ENCODE results near the gene BIN1. TPM values are rescaled to one million over a fixed set of nuclear protein-coding genes. Genes with fewer than 3 reads are reported as not detected.

Gene BIN1
- total RNA-seq, 2 donors from 2014 or later = 24.9 to 30.1 TPM

DNA sequence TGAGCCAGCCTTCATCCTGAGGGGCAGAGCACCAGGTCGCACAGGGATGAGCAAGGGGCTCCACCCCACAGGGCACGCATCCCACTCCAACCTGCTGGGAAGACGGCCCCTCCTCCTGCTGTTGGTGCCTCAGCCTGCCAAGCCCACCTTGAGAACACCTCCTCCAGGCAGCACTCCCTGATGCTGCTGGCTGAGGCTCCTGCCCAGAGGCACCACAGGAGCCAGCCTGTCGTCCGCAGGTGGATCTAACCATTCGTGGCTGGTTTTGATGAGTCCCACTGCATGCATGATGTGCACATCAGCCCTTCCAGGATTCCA is 58.4 kb downstream of the BIN1 start:
- DNase-seq (ENCODE audit: low spot score) (no peak), ATAC-seq (ENCODE audit: insufficient number of reproducible peaks, low FRiP score, low read depth) (no peak)
- Histone ChIP-seq H3K27ac (no peak overlapping the region), H3K9me3 (no peaks in the 10 kb centered on the region), H3K36me3 (no peaks in the 10 kb centered on the region), H3K27me3 (replicated peaks; ENCODE audit: insufficient read depth) (no peaks in the 10 kb centered on the region), H3K4me3 (no peak overlapping the region), H3K4me1 (ENCODE audit: control insufficient read depth in 1 of 2, low read depth in 2 of 2) (no peaks in the 10 kb centered on the region)
- TF ChIP-seq, protein P1, sequence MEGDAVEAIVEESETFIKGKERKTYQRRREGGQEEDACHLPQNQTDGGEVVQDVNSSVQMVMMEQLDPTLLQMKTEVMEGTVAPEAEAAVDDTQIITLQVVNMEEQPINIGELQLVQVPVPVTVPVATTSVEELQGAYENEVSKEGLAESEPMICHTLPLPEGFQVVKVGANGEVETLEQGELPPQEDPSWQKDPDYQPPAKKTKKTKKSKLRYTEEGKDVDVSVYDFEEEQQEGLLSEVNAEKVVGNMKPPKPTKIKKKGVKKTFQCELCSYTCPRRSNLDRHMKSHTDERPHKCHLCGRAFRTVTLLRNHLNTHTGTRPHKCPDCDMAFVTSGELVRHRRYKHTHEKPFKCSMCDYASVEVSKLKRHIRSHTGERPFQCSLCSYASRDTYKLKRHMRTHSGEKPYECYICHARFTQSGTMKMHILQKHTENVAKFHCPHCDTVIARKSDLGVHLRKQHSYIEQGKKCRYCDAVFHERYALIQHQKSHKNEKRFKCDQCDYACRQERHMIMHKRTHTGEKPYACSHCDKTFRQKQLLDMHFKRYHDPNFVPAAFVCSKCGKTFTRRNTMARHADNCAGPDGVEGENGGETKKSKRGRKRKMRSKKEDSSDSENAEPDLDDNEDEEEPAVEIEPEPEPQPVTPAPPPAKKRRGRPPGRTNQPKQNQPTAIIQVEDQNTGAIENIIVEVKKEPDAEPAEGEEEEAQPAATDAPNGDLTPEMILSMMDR (IDR thresholded peaks at IDR 0.05) = no peak

DNA sequence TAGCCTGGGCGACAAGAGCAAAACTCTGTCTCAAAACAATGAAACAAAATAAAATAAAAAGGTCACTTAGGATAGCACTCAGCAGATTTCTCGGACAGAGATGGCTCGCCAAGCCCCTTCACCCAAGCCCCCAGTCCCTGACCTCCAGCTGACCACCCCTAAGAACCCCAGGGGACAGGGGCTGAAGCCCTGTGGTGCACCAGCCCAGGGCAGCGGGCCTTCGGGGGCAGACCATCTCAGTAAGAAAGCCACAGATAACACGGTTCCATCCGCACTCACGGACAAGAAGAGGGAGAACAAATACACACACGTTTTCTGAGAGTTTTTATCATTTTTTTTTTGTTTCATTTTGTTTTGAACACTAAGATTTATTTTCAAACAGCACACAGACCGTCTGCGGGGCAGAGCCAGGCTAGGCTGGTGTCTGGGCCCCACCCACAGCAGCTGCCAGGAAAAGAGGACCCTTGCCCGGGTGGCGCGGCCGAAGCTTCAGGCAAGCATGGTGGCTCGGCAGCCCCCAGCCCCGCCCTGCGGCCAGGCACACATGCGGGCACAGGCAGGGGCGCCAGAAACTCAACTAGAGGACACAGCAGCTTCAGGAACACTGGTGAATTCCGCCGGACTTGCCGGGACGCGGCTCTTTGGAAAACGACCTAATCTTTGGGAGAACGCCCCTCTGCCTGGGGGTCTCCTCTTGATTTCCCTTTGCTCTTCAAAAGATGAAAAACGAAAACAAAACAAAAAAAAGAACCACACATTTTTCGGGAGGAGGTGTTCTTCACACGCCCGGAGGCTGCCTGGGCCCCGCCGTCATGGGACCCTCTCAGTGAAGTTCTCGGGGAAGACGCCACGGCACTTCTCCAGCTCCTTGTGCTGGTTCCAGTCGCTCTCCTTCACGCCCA is 59.0 kb downstream of the BIN1 start:
- TF ChIP-seq, protein P1 (IDR thresholded peaks at IDR 0.05) = no peak
- DNase-seq (ENCODE audit: low spot score) = no peak
- Histone ChIP-seq H3K27ac (no peak overlapping the region), H3K36me3 (no peaks in the 10 kb centered on the region), H3K27me3 (replicated peaks; ENCODE audit: insufficient read depth) (no peaks in the 10 kb centered on the region), H3K4me1 (ENCODE audit: control insufficient read depth in 1 of 2, low read depth in 2 of 2) (no peaks in the 10 kb centered on the region), H3K9me3 (no peaks in the 10 kb centered on the region), H3K4me3 (no peak overlapping the region)
- ATAC-seq (ENCODE audit: insufficient number of reproducible peaks, low FRiP score, low read depth) = no peak

DNA sequence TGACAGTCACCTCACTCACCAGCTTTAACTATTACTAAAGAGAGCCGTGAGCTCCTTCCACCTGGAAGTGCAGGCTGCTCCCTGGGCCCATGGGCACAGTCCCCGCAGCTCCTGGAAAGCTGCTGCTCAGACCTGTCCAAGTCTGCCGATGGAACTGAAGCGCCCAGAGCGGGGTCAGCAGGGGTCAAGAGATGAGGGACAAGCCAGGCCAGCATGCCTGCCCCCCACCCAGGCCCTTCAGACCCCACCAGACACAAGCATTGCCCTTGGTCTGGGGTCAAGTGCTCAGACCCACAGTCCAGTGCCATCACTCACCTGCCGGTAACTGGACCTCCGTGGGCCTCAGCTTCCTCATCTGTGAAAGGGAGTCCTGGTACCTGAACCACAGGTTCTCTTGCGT is 59.9 kb downstream of the BIN1 start:
- Histone ChIP-seq H3K9me3 (no peaks in the 10 kb centered on the region), H3K36me3 (no peaks in the 10 kb centered on the region), H3K4me1 (ENCODE audit: control insufficient read depth in 1 of 2, low read depth in 2 of 2) (no peaks in the 10 kb centered on the region), H3K27me3 (replicated peaks; ENCODE audit: insufficient read depth) (no peaks in the 10 kb centered on the region), H3K4me3 (no peak overlapping the region), H3K27ac (no peak overlapping the region)
- ATAC-seq (ENCODE audit: insufficient number of reproducible peaks, low FRiP score, low read depth) (no peak), DNase-seq (ENCODE audit: low spot score) (no peak)
- TF ChIP-seq, protein P1 (IDR thresholded peaks at IDR 0.05) = no peak

DNA sequence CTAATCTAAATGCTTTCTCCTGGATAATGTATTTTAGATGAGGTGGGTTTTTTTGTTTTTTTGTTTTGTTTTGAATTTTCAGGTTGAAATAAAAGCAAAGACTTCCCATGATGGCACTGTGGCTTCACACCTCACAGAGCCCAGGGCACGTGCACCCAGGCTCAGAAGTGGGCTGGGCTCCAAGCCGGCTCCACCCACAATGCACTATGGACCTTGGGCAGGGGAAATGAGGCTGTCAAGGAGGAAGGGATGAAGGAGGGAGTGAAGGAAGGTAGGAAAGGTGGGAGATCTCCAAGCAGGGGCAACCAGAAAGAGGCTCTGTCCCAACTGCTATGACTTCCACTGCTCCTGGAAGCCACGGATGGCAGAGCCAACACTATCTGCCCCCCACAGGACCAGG is 60.4 kb downstream of the BIN1 start:
- ATAC-seq (ENCODE audit: insufficient number of reproducible peaks, low FRiP score, low read depth) (no peak), DNase-seq (ENCODE audit: low spot score) (no peak)
- H3K27me3 ChIP-seq (replicated peaks; ENCODE audit: insufficient read depth) = no peaks in the 10 kb centered on the region
- no peaks in the 10 kb centered on the region for H3K4me1 ChIP-seq (ENCODE audit: control insufficient read depth in 1 of 2, low read depth in 2 of 2)
- no peak overlapping the region for H3K4me3 ChIP-seq
- H3K27ac ChIP-seq = no peak overlapping the region
- TF ChIP-seq, protein P1 (IDR thresholded peaks at IDR 0.05) = no peak
- no peaks in the 10 kb centered on the region for H3K36me3 ChIP-seq
- no peaks in the 10 kb centered on the region for H3K9me3 ChIP-seq

DNA sequence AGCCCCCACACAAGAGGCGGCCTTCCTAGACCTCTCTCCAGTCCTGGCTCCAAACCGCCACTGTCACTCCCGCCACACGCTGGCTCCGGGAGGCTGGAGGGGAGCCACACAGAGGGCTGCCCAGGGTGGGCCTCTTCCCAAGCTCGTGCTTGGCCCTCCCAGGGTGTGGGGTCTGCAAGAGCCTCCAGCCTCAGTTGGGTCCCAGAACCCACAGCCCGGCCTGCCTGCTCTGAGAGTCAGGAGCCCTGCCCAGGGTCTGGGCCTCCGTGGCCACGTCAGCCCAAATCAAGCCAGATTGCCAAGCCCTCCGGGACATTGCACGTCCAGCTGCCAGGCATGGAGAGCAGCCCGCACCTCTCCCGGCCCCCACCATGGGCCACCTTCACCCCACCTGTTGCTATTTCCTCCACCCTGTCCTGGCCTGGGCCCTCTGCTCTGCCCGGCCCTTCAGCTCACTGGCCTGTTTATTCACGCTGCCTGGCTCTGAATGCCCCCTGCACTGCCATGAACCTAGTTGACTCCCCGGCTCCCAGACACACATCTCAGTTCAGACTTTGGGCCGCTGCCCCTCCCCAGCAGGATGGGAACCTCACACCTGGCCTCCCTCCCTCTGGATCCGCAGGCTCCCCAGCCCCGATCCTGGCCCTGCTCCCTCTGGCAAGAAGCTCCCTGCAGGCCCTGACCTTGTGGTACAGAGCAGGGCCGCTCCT is 61.0 kb downstream of the BIN1 start:
- DNase-seq (ENCODE audit: low spot score) = no peak
- Histone ChIP-seq H3K36me3 (no peaks in the 10 kb centered on the region), H3K4me1 (ENCODE audit: control insufficient read depth in 1 of 2, low read depth in 2 of 2) (no peaks in the 10 kb centered on the region), H3K27ac (no peak overlapping the region), H3K27me3 (replicated peaks; ENCODE audit: insufficient read depth) (no peaks in the 10 kb centered on the region), H3K4me3 (no peak overlapping the region), H3K9me3 (no peaks in the 10 kb centered on the region)
- no peak for ATAC-seq (ENCODE audit: insufficient number of reproducible peaks, low FRiP score, low read depth)
- TF ChIP-seq, protein P1 (IDR thresholded peaks at IDR 0.05) = no peak
